RWPE1 (cell line): Measurements from ENCODE around the gene USH1C.

Experiments
- CTCF ChIA-PET: fragments of 350-600 bp; sonication (Branson Sonifier 250); formaldehyde crosslinking; extraction: SDS; loops from one replicate; lab custom pipeline; 2021; lab: Yijun Ruan, JAX
- POLR2A ChIA-PET: fragments of 400-600 bp; formaldehyde crosslinking; extraction: SDS; loops from one replicate; lab custom pipeline; 2020; ENCODE audit warnings: antibody characterized with exemption; ENCODE audit not compliant: low non-redundant PET; lab: Yijun Ruan, JAX
- DNase-seq: peaks from one replicate; pipeline ENCODE4 v3.0.0; 2012; ENCODE audit warnings: low spot score
- H3K27ac ChIP-seq: fragments of 450-650 bp; 2 replicates; pipeline ENCODE4 v1.5.1; 2017
- CTCF ChIP-seq: fragments of 450-650 bp; conservative IDR thresholded peaks from 2 replicates; pipeline ENCODE4 v1.5.1; 2017; ENCODE audit warnings: low read depth, mild to moderate bottlenecking

USH1C gene

DNA sequence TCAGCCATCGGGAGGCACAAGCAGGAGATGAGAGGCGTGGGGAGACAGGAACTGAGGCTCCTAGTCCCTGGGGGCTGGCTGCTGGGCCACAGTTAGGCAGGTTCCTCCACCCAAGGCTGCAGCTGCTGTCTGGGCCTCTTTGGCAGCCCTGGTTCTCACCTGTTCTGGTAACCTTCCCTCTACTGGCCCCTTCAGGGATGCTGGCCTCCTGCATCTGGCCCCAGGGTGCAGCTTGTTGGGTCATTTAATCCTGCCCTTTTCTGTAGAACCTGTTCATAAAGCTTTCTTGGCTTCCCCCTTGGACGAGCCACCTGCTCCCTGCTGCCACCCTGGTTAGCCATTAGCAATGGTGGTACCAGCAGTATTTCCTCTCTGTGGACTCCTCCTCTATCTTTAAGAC, 5.5 kb downstream of the USH1C start:
- POLR2A ChIA-PET = no interaction called here
- H3K27ac ChIP-seq = no peak overlapping the region
- CTCF ChIA-PET = no interaction called here
- no peak for TF ChIP-seq CTCF
- DNase-seq = no peak

DNA sequence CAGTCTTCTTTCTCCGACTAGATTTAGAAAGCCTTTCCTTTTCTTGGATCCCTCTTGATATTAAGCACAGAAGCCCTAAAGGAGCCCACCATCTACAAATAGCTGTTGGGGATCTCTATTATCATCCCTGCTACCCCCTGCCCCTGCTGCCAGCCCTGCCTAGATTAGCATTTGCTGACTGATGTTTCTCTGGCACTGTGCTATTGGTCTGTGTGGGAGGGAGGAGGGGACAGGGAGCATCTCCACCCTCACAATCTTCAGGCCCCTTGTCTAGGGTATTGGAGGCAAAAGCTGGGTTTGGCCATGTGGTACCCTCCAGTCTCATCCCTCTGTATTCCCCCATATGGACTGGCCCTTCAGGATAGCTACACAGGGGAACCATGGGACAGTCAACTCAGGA, 6.2 kb downstream of the USH1C start:
- ChIA-PET POLR2A (no interaction called here), CTCF (interaction anchor here (0.6 kb wide), 1 partner anchor 613 kb away, joined by 3 read pairs; no protein-coding TSS in a partner anchor)
- no peak for TF ChIP-seq CTCF

DNA sequence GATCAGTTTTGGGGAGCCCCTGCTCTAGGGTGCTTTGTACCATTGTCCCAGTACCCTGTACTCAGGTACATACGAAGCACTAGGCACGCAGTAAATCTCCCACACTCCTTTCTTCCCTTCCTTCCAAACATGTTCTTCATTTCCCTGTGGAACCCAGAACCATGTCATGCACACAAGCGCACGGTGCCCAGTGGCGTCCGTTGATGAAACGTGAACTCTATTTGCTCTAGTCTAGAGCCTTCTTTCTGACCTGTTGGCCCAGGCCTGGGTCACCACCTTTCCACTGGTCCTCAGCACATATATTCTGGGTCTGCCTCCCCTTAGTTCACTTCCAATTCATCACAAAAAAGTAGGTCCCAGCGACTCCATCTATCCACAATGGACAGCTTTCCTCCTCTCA, 7.0 kb downstream of the USH1C start:
- no peak for DNase-seq
- TF ChIP-seq CTCF = no peak
- no peak overlapping the region for H3K27ac ChIP-seq
- ChIA-PET POLR2A (no interaction called here), CTCF (interaction anchor here (0.6 kb wide), 1 partner anchor 612 kb away, joined by 3 read pairs; no protein-coding TSS in a partner anchor)

More for the DNA sequence above, 6.2 kb downstream of the USH1C start:
- no peak for DNase-seq
- no peak overlapping the region for H3K27ac ChIP-seq

DNA sequence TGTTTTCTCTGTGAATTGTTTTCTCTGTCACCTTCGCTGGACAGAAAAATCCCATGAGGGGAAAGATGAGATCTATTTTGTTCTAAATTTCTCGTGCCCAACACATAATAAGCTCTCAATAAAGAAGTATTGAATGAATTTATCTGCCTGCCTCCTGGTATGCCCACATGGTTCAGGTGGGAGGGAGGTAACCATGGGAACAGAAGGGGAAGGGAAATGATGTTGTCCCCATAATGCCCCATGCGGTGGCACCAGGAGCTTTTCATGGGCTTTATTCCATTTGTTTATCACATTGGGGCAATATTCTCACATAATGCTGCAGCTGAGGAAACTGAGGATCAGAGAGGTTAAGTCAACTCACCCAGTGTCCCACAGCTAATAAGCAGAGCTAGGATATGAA, 8.7 kb downstream of the USH1C start:
- no peak overlapping the region for H3K27ac ChIP-seq
- no peak for TF ChIP-seq CTCF
- ChIA-PET POLR2A (no interaction called here), CTCF (no interaction called here)
- DNase-seq = no peak

DNA sequence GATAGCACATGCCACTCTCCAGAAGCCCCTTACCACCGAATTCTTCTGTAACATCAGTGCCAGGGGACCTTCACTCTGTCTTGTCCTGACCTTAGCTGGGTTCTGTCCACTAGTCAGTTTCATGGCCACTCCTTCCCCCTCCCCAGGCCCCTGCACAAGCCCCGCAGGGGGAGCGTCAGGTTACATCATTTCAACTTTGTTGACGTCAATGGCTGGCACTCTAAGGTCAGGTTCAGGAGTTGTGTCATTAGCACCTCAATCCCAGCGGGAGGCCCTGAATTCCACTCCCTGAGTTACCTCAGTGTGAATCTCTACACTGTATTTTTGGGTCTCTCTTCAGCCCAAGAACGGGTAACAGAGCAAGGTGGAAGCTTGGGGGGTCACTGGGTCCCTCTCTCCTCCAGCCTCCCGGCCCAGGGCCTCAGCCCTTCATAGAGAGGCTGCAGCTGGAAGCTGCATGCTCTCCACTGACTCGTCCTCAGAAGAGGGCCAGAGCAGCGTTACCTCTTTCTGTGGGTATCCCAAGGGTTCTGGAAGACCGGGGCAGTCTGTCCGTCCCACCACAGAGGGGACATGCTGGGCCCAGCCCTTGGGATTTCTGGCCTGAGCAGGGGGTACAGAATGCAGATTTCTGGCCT, 10.3 kb downstream of the USH1C start:
- ChIA-PET CTCF (no interaction called here), POLR2A (no interaction called here)
- H3K27ac ChIP-seq = no peak overlapping the region
- no peak for TF ChIP-seq CTCF
- DNase-seq = no peak

GRCh38 chr11:17533341-17533740, 10.9 kb downstream of the USH1C start:
- POLR2A ChIA-PET = no interaction called here
- TF ChIP-seq CTCF = no peak
- no peak for DNase-seq
- CTCF ChIA-PET = no interaction called here
- H3K27ac ChIP-seq = no peak overlapping the region
